ENCODE data around the gene DHCR7.

Gene DHCR7

DNA sequence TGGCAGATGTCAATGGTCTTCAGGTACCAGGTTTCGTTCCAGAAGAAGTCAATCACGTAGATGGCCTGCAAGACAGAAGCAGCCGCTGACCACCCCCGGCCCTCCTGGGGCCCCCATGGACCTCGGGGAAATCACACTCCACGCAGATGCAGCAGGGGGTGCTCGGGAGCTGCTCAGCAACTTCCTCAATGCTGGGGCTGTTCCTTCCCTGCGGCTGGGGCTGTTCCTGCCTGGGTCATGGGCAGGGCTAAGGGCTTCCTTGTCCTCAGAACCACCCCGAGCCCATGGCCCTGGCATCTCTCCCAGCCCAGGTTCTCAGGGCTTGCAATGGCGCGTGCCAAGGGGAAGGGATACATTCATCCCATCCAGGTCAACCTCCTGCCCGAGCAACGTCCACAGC lies 10.3 kb downstream of the DHCR7 start:
- TF ChIP-seq CTCF (conservative IDR thresholded peaks at IDR 0.05; ENCODE audit: low read depth, low read length): no peak
- no peak for DNase-seq (ENCODE audit: low read depth)
- no peak overlapping the region for H3K4me3 ChIP-seq (ENCODE audit: low read length)

DNA sequence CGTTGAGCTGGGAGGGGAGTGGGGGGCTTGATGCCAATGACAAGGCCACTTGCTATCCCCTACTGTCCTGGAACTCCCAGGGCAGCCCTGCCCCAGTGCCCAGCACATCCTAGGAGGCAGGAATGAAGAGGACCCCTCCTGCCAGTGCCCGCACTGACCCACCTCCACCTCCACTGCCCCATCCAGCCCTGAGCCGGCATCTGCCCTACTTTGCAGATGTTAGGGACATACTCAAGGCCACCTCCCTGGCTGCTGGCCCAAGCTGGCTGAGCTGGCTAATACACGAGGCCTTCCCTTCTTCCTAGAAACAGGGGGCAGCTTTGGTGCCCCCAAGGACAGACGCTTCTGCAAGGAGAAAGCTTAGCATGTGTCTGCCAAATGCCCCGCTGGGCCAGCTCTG lies 10.8 kb downstream of the DHCR7 start:
- no peak for TF ChIP-seq CTCF (conservative IDR thresholded peaks at IDR 0.05; ENCODE audit: low read depth, low read length)
- DNase-seq (ENCODE audit: low read depth): no peak
- H3K4me3 ChIP-seq (ENCODE audit: low read length): no peak overlapping the region

DNA sequence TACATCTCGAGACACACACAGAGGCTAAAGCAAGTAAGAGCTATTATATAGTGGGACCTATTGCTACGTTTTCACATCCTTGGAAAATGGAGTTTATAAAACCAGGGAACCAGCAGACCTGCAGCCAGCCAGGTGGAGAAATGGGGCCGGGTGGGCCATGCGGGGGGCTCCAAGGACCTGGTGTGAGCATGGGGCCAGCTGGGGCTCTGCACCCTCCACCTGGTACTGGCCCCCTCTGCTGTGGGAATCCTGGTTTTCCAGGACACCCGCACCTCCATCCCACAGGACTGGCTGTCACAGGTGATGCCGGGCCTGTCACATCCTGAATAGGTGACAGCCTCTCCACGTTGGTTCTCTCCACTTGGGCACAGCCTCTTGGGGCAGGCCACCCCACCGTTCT lies 11.3 kb downstream of the DHCR7 start:
- TF ChIP-seq CTCF (conservative IDR thresholded peaks at IDR 0.05; ENCODE audit: low read depth, low read length): no peak
- no peak for DNase-seq (ENCODE audit: low read depth)
- H3K4me3 ChIP-seq (ENCODE audit: low read length): no peak overlapping the region

DNA sequence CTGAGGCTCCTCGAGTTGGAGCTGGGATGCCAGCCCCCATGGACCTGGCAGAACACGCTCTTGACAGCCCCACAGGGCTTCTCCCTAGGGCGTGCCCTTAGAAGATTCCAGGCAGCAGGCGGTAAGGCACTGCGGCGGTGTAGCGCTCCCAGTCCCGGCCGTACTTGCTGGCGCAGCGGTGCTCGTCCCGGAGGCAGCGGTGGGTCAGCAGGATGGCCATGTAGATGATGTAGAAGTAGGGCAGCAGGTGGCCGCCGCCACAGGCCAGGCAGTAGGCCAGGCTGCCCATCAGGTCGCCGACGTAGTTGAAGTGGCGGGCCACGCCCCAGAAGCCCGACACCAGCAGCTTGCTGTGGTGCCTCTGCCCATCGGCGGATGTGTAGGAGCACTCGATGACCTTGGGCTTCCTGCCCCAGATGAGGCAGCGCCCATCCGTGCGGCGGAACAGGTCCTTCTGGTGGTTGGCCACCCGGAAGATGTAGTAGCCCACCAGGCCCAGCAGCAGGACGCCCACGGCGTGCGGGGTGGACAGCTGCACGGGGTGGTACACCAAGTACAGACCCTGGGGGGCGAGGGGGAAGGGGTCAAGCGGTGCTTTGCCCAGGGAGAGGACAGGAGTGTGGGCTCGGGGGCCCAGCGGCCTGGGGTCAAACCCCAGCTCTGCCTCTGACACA lies 12.8 kb downstream of the DHCR7 start:
- no peak for DNase-seq (ENCODE audit: low read depth)
- H3K4me3 ChIP-seq (ENCODE audit: low read length): no peak overlapping the region

GRCh38 chr11:71434576-71435130 lies 13.5 kb downstream of the DHCR7 start:
- DNase-seq (ENCODE audit: low read depth): no peak
- H3K4me3 ChIP-seq (ENCODE audit: low read length): no peak overlapping the region
- no peak for TF ChIP-seq CTCF (conservative IDR thresholded peaks at IDR 0.05; ENCODE audit: low read depth, low read length)

More for the DNA sequence above, 12.8 kb downstream of the DHCR7 start:
- no peak for TF ChIP-seq CTCF (conservative IDR thresholded peaks at IDR 0.05; ENCODE audit: low read depth, low read length)

DNA sequence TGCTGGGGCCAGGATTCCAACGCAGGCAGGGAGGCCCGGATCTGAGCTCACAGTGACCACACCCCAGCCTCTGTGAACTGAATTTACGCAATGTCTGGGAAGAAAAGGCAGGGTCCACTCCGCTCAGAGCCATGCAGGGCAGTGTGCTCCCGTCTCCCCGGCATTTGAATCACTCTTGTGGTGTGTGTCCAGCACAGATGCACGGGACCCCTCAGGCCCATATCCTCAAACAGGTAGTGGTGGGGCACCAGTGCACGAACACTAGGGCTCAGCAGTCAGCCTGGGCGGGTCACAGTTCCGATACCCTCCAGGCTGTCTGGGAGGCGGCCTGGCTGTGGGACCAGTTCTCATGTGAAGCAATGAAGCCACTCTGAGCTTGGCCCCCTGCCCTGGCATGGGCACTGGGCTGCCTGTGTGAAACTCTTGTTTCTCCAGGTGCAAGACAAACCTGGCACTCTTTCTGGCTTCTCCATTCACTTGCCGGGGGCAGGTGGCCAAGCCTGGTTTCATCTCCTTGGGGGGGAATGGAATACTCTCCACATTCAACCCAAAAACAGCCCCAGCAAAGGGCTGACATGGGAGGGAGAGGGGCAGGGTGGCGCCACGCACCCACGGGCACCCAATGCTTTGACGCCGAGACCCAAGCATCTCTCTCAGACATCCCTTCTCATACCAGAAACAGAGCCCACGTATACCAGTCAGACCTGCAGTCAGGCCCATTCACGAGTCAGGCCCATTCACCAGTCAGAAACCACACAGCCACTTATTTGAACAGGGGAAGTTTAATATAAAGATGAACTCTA lies 14.3 kb downstream of the DHCR7 start:
- H3K4me3 ChIP-seq (ENCODE audit: low read length): no peak overlapping the region
- no peak for DNase-seq (ENCODE audit: low read depth)
- TF ChIP-seq CTCF (conservative IDR thresholded peaks at IDR 0.05; ENCODE audit: low read depth, low read length): no peak

All from retinal pigment epithelial cell (primary cell).